Glomerular visceral epithelial cell (primary cell): ENCODE results near the gene C18orf54.
A peak's percentile ranks its signal among the peaks of the same experiment; 100 is the strongest.
"Not testable (repeated sequence)": the region's sequence is repeated elsewhere in the genome, so short reads cannot be mapped to it uniquely, and the experiment has no call there.

Experiments
- DNase-seq: peaks from one replicate; pipeline ENCODE4 v3.0.0-alpha.2; 2016; ENCODE audit errors: extremely low spot score

The C18orf54 gene

DNA sequence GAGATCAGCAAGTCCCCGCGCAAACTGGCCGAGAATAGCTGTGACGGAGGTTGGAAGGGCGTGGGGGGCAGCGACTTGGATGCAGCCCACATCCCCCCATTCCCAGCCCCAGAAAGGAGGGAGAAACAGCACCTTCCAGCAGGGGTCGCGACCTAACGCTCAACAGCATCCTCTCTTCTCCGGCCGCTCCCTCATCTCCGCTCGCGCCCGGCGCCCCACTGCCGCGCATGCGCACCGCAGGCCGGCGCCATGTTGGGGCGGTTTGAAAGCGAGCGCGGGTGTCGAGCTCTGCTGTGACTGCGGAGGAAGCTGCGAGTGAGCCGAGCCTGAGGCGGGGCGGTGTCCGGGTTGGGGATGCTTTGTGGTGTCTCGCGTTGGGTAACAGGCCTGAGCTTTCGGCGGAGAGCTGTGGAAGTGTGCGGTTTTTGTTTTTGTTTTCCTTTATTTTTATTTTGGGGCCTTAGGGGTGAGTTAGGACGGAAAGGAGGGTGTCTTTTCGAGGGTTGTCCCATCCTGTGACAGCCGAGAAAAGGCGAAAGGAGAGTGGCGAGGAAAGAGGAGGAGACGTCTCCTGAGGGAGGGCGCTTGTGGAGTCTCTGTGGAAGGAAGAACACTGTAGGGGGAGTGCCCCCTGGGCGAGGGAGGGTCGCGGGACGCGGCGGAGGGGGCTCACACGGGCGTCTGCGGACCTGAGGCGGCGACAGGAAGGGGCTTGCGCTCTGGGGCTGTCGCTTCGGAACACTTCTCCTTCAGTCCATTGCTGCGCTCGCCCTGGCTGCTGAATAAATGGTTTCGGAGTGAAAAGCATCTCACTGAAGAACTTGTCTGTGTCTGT, at the start of gene C18orf54, which contains the start of gene STARD6:
Gene C18orf54, plus strand, starts transcription at position 247 of the 835 bp plus-strand sequence. CDS start 2,667 bp downstream, outside the sequence.
Gene STARD6, minus strand, starts transcription at position 199 of the 835 bp plus-strand sequence. CDS start 3,285 bp downstream, outside the sequence.
- peak; percentile 96 for DNase-seq

DNA sequence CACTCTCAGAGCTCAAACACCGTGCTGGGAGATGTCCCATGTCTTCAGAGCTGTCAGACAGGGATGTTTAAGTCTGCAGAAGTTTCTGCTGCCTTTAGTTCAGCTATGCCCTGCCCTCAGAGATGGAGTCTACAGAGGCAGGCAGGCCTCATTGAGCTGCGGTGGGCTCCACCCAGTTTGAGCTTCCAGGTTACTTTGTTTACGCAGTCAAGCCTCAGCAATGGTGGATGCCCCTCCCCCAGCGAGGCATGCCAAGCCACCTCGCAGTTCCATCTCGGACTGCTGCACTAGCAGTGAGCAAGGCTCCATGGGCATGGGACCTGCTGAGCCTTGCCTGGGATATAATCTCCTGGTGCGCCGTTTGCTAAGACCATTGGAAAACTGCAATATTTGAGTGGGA, 48.1 kb upstream of the C18orf54 start:
- DNase-seq, result not testable (repeated sequence)

DNA sequence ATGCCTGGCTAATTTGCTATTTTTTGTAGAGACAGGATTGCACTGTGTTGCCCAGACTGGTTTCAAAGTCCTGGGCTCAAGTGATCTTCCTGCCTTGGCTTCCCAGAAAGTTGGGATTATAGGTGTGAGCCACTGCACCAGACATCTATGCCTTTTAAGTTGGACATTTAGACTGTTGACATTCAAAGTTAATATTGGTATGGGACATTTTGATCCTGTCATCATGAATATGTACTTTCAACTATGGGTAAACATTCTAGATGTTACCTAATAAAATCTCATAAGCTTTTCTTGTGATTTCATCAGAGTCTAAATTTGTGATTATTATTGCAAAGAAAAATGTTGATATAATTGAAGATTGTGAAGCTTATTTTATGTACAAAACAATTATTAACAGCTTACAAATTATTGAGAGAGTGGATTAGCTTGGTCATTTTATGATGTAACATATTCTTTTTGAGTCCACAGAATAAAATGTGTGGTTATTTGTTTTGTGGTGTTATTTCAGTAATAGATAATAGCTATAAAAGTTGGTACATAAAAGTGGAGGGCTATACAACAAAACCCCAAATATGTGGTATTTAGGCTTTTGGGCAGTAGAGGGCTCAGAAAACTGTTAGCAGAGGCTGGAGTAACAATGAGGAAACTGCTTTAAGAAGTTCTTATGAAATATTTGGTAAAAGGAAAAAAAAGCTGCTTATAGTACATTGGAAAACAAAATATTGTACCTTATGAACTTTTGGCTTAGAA, 41.5 kb upstream of the C18orf54 start:
- DNase-seq, result no peak

DNA sequence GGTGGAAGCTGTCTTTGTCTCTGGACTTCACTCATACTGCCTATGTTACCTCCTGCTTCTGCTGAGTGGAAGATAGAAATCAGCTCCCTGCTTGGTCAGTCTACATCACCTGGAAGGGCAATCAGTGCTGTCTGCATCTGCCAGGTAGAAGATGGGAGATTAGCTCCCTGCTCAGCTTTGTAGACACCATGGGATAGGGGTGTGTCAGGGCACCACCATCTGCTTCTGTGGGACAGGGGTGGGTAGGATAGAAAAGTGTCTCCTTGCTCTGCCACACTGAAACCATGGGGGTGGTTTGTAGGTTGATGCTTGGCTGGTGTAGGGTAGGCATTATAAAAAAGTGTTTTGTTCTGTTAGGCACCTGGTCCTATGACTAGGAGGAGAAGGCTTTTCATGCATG, 34.1 kb upstream of the C18orf54 start:
- no peak for DNase-seq

DNA sequence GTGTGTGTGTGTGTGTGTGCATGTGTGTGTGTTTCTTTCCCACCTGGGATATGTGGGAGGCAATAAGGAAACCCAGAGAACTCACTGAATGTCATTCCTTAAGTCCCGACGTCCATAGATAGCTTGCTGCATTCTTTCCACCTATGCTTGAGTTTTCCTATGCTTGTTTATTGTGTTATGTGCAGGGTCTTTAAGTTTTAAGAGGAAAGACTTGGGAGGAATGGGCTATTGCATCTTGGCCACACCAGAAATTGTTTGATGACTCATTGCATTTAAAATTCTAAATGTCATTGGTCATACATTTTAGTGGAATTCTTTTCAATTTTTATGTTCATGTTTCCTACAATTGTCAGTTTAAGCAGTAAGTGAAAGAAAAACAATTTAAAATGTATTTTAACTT, 33.7 kb upstream of the C18orf54 start:
- no peak for DNase-seq

DNA sequence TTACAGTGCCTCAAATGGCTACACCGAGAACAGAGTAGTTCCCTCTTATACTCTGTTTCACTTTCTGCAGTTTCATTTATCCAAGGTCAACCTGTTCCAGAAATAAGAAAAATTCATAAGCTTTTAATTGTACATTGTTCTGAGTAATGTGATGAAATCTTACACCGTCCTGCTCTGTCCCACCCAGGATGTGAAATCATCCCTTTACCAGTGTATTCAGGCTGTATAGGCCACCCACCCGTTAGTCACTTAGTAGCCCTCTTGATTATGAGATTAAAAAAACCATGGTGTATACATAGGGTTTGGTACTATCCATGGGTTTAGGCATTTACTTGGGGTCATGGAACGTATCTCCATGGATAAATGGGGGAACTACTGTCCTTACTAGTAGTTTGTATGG, 29.9 kb upstream of the C18orf54 start:
- no peak for DNase-seq

DNA sequence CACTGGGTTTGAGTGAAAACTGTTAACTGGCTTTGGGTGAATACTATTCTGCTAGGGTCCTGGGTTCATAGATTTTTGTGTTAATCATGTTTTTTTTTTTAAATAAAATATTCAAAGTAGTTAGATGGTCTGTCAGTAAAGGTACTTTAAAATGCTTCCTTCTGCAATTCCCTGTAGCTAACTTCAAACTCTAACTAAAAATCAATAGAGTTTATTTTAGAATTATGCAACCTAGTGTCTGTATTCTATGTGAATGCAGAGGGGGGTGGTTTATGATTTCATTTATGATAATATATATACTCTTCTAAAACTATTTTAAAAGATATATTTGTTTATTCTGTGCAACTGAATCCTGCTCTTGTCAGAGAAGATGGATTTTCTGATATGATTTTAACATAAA, 27.9 kb upstream of the C18orf54 start:
- DNase-seq, result no peak

DNA sequence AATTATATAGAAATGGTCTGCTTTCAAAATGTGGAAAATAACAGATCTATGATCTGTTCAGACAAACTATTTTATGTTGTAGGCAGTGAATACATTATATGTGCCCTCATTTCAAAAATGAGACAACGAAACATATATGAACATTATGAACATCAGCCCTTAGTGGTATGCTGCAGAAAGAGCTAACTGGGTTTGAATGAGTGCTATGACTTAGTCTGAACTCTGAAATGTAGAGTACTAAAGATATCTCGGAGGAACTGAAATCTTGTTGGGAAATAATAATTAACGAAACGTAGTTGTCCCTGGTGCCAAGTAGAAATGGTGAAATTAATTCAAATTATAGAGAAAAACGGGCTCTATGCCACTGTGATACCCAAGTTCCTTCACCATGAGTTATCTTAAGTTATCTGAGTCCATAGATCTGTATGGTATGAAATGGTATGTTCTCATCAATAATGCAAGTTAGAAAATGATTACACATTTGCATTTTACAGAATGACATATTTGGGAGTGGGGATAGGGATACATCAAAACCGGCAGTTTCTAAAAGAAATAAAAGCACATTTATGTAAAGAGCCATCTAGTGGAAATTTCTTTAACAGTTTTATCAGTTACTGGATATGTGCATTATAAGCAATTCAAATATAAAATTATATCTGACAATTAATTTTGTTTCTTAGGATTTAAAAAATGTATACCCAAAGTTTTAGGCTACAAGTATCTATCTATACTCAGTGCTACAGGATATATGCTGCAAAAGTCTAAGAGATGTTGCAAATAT, 26.7 kb upstream of the C18orf54 start:
- no peak for DNase-seq

DNA sequence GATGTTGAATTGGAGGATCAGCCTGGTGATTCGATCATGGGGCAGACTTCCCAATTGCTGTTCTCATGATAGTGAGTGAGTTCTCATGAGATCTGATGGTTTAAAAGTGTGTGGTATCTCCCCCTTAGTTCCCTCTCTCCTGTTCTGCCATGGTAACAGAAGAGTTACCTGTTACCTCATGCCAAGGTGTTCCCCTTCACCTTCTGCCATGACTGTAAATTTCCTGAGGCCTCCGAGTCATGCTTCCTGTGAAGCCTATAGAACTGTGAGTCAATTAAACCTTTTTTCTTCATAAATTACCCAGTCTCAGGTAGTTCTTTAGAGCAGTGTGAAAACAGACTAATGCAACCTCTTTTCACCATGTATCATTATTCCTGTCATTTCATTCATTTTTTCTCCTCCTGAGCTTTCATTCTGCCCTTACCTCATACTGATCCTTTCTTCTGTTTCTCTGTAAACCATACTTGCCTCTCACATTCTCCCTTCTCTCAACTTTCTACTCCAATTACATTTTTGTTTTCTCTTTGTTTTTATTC, 22.0 kb upstream of the C18orf54 start:
- DNase-seq, result no peak

DNA sequence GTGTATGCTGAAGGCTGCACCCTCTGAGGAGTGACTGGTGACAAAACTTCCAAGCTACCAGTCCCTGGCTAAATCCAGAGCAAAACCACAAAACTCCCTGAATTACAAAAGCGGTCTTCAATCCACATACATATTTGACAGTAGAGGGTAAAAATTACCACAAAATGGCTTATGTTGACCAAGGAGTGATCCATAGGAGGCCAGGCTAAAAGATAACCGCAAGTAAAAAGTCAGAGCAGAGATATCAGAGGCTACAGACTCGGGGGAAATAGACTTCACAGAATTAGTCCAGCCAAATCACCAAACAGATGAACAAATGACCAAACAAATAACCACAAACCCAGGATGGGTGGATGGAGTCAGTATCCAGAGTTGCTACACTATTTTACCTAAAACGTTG, 19.5 kb upstream of the C18orf54 start:
- no peak for DNase-seq

DNA sequence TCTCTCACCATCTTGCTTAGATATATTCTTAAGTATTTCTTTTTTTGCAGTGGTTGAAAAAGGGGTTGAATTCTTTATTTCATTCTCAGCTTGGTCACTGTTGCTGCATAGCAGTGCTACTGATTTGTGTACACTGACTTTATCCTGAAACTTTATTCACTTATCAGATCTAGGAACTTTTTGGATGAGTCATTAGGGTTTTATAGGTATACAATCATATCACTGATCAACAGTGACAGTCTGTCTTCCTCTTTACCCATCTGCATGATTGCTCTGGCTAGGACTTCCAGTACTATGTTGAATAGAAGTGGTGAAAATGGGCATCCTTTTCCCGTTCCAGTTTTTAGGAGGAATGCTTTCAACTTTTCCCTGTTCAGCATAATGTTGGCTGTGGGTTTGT, 6.5 kb upstream of the C18orf54 start:
- DNase-seq, result no peak

DNA sequence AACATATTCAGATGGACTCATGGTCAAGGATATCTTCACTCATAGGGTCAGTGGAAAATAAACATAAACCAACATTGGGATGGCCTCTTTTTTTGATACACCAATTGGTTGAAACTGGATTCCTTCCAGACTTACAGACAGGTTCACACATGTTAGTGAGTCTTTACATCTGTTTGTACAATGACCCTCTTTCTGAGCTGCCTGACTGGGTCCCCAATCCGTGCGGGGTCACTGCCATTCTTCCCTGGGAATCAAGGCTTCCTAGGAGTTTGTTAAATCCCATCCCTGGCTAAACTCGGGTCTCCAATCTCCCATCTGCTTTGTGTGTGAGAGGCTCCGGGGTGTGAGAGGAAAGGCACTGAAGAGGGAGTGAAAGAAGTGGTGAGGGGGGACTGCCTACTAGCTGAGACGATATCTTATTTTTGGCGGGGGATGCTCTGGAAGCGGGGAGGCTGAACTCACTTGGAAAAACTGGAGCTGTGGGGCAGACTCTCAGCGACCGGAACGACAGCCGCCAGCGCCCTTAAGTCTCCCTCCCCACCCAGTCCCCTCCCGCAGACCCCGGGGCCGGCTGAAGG, 535 bp upstream of the C18orf54 start:
- DNase-seq, result no peak

DNA sequence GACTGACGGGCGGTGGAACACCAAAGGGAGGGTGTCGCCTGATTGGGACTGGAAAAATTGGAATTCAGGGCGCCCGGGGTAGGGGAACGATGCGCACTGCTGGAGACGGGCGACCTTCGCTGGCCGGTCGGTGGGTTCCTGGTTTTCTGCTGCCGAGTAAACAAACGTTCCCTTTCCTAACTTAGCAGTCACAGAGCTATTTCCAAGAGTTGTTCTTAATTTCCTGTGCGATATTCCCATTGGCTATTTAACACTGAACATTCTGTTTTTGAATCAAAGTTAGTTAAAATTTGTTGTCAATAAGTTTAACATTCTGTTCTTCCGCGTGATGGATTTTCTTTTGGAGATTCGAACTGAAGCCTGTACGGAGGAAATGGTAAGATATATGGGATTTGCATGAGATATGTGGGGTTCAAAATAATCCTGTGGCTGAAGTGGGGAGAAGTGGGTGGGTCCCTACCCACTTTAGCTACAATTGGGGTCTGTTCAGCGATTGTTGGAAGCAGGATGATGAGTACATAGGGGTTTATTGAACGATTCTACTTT, 862 bp downstream of the C18orf54 start:
- peak; percentile 25 for DNase-seq

DNA sequence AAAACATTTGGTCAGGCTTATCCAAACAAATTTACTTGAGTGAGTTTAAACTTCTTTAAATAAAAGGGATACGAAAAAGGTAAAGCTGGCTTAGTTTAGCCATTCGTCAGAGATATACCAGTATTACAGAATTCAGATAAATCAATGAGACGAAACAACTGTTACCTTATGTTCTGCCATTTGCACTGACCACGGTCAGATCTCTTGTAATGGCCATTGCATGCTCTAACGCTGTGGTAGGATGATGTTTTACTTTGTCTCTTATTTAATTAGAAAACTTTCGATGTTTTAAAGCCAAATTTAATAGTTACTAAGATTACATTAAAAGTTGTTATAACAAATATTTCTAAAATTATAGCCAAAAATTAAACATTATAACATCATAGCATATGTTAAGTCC, 1.5 kb downstream of the C18orf54 start:
- DNase-seq, result no peak

DNA sequence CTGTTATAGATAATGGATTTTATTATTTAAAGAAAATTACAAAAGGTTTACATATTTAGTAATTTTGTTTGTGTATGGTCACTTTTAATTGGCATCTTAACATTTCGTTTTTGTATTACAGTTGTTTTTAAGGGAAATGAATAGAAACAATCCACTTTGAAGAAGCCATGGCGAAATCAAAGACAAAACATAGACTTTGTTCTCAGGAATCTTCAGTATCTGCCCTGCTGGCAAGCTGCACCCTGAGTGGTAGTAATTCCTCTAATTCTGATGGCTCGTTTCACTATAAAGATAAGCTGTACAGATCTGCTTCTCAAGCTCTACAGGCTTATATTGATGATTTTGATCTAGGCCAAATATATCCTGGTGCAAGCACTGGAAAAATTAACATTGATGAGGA, 2.7 kb downstream of the C18orf54 start:
- DNase-seq, result no peak

DNA sequence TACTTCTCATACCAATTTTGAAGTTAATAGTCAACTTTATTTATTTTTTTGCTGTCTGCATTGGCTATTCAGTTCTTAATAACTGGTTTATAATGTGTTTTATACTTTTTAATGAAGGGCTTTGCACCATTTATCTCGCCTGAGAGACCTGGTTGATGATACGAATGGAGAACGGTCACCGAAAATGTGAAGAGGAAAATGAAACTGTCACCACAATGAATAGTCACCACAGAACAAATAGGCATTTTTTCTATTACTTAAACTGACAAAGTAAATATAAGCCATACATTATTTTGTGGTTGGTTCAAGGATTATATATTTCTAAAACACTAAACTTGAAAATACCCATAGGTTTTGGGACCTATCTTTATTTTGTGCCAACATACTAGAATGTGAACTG, 20.4 kb downstream of the C18orf54 start:
- no peak for DNase-seq

DNA sequence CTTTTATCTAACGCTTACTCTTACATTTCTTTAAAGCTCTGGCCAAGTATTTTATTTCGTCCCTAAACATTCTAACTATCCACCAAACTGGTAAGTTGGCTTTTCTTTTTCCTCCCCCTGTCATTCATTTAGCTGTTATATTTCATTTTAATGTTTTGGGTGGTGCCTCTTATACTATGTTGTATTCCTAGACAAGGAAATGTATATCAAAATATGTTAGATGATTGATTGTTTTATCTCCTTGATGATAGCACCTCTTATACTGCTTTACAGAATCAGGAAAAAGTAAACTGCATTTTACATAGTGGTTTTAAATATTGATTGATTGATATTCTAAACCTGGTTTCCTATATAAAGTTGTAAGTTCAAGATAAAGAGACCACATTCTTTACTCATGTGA, 23.9 kb downstream of the C18orf54 start:
- DNase-seq, result no peak

DNA sequence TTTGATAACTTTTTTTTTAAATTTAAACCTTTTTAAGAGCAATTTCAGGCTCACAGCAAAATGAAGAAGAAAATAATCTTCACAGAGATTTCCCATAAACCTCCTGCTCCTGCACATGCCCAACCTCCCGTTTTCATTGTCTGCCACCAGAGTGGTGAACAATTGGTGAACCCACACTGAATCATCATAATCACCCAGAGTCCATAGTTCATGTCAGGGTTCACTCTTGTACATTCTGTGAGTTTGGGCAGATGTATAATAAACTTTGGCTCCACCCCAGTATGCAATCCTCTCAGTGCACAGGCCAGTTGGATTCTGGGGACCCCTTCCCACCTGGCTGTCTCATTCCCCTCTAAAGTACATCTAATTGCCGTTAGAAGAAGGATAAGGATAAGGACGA, 24.4 kb downstream of the C18orf54 start:
- DNase-seq, result no peak

DNA sequence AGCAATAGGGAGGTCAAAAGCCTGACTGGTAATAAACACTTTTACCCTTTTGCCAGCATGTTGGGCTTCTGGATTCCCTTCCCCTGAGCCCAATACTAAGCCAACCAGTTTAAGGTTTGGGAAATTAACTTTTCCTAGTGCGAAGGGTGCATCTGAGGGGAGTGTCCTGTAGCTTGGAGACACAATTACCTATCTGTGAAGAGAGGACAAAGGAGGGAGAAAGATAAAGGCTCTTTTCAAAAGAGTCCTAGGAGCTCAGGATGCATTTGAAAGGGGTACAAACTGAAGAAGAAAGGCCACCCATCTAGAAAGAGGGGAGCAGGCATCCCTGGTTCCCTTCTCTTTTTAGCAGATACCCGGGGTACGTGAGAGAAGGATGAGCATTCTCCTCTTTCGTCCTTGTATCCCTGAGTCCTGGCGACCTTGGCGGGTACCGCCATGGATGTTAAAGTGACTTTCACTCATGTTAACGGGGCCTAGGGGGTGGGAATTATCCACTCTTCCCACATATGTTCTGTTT, 25.1 kb downstream of the C18orf54 start:
- DNase-seq, result no peak

DNA sequence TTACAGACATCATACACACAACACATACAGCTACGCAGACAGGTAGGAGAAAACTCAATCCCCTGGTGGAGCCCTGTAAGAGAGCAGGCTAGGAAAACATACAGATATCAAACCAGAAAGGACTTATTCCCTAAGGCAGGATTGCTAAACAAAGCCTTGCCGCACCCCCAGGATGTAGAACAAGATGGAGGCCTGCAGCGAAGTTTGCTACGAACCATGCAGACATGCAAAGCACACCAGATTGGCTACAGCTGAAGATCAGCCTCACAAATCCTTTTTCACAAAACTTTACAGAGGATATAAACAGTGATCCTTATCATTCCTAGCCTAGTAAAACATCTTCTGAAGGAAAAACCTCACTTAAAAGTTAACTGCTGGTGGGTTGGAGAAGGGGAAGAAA, 28.3 kb downstream of the C18orf54 start:
- no peak for DNase-seq
